Measurements from ENCODE around the gene COL4A2.

Gene COL4A2

DNA sequence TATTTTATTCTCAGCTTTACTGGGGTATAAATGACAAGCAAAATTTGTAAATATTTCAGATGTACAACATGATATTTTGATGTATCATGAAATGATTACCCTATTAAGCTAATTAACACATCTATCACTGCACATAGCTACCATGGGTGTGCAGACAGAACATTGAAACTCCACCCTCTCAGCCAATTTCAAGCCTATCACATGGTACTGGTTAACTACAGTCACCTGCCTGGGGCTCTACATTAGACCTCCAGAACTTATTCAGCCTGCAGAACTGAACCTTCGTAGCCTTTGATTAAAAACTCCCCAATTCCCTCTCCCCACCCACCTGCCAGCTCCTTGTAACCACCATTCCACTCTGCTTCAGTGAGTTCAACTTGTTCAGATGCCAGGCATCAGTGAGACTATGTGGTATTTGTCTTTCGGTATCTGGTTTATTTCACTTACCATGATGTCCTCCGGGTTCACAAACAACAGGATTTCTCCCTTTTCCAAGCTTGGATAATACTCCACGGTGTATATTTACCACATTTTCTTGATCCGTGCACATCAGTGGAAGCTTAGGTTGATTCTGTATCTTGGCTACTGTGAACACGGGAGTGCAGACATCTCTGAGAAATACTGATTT, 235.2 kb downstream of the COL4A2 start:
- Histone ChIP-seq H3K27ac (no peak overlapping the region), H3K36me3 (replicated peaks) (no peaks in the 10 kb centered on the region), H3K27me3 (replicated peaks) (no peaks in the 10 kb centered on the region), H3K4me3 (ENCODE audit: low read depth, low read length) (no peak overlapping the region)
- in situ Hi-C loops (cut with HindIII; ENCODE audit: low pct_ligation_motif_present, low sequenced_read_pairs) = no loop called here
- no peak for DNase-seq
- TF ChIP-seq, protein P1, sequence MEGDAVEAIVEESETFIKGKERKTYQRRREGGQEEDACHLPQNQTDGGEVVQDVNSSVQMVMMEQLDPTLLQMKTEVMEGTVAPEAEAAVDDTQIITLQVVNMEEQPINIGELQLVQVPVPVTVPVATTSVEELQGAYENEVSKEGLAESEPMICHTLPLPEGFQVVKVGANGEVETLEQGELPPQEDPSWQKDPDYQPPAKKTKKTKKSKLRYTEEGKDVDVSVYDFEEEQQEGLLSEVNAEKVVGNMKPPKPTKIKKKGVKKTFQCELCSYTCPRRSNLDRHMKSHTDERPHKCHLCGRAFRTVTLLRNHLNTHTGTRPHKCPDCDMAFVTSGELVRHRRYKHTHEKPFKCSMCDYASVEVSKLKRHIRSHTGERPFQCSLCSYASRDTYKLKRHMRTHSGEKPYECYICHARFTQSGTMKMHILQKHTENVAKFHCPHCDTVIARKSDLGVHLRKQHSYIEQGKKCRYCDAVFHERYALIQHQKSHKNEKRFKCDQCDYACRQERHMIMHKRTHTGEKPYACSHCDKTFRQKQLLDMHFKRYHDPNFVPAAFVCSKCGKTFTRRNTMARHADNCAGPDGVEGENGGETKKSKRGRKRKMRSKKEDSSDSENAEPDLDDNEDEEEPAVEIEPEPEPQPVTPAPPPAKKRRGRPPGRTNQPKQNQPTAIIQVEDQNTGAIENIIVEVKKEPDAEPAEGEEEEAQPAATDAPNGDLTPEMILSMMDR (IDR thresholded peaks at IDR 0.05; ENCODE audit: low read depth, low read length, missing control alignments) = no peak

DNA sequence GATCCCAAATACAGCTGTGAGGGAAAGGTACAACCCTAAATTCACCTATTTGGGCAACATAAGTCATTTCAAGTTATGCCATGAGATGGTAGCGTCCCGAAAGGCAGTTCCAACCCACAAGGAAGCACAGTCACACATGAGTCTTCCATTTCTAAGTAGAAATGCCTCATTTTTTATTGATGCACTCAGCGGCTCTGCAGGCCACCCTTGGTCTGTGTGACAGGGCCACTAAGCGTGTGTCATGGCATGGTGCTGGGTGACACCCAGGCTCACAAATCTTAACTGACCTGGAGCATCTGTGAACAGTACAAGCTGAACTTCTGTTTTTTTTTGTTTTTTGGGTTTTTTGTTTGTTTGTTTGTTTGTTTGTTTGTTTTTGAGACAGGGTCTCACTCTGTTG, 239.3 kb downstream of the COL4A2 start:
- no peaks in the 10 kb centered on the region for H3K27me3 ChIP-seq (replicated peaks)
- DNase-seq = no peak
- TF ChIP-seq, protein P1 (IDR thresholded peaks at IDR 0.05; ENCODE audit: low read depth, low read length, missing control alignments) = no peak
- in situ Hi-C loops (cut with HindIII; ENCODE audit: low pct_ligation_motif_present, low sequenced_read_pairs) = no loop called here
- H3K27ac ChIP-seq = peak overlapping the region; percentile 14
- H3K4me3 ChIP-seq (ENCODE audit: low read depth, low read length) = no peak overlapping the region
- H3K36me3 ChIP-seq (replicated peaks) = no peaks in the 10 kb centered on the region

DNA sequence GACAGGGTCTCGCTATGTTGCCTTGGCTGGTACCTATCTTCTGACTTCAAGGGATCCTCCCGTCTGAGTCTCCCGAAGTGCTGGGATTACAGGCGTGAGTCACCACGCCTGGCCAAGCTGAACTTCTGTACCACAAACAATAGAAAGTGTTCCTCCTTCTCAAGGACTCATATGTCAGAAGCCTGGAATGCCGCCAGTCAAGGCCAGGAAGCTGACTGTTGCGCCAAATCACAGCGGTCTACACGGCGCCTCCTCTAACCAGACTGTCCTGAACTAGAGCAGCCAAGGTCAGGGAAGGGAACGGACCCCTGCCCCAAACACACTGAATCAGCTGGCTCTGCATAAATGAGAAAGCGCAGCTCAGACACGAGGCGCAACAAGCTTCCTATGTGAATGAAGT, 239.8 kb downstream of the COL4A2 start:
- peak; percentile 98 for DNase-seq
- in situ Hi-C loops (cut with HindIII; ENCODE audit: low pct_ligation_motif_present, low sequenced_read_pairs) = no loop called here
- Histone ChIP-seq H3K27me3 (replicated peaks) (no peaks in the 10 kb centered on the region), H3K4me3 (ENCODE audit: low read depth, low read length) (no peak overlapping the region), H3K27ac (peak overlapping the region; percentile 14), H3K36me3 (replicated peaks) (no peaks in the 10 kb centered on the region)
- TF ChIP-seq, protein P1 (IDR thresholded peaks at IDR 0.05; ENCODE audit: low read depth, low read length, missing control alignments) = no peak

DNA sequence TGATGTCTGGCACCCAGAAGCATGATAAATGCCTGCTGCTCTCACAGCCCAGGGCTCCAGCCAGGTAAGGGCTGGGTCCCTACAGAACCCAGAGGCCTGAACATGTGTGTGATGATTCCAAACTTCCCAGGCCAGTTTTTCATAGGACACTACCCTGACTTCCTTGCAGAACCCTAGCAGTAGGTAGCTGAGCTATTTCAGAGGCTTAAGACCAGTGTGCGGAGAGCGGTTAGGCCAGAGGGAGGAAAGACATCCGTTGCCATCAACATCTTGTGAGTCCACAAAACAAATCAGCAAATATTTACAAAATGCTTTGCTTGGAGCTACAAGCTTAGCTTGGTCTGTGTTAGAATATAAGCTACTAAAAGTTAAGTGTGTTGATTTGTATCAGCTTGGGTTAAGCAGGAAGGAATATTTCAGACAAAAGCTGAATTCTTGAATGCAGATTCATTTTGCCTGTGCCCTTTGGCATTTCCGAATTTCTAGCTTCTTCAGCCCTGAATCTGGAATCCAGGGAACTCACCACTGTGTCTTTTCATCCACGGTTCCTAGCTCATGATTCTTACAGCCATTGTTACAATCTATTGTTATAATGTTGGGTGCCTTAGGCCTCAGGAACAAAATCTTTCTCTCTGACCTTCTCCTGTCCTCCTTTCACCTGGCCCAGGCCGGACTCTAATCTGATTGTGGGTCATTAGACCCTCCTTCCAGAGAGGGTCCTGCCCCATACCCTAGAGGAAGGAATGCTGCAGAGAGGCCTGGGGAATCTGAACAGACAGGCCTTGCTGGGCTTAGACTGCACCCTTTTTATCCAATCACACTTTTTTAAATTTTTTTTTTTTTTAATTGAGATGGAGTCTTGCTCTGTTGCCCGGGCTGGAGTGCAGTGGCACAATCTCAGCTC, 242.1 kb downstream of the COL4A2 start:
- no peaks in the 10 kb centered on the region for H3K36me3 ChIP-seq (replicated peaks)
- H3K4me3 ChIP-seq (ENCODE audit: low read depth, low read length) = no peak overlapping the region
- DNase-seq = no peak
- in situ Hi-C loops (cut with HindIII; ENCODE audit: low pct_ligation_motif_present, low sequenced_read_pairs) = no loop called here
- no peak overlapping the region for H3K27ac ChIP-seq
- TF ChIP-seq, protein P1 (IDR thresholded peaks at IDR 0.05; ENCODE audit: low read depth, low read length, missing control alignments) = no peak
- no peaks in the 10 kb centered on the region for H3K27me3 ChIP-seq (replicated peaks)

DNA sequence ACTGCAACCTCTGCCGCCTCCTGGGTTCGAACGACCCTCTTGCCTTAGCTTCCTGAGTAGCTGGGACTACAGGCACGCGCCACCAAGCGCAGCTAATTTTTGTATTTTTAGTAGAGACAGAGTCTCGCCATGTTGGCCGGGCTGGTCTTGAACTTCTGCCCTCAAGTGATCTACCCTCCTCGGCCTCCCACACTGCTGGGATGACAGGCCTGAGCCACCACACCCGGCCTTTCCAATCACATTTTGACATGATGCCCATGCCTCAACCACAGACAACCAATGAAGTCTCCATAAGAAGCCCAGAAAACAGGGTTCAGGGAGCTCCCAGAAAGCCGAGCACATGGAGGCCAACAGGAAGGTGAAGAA, 242.7 kb downstream of the COL4A2 start:
- Histone ChIP-seq H3K36me3 (replicated peaks) (no peaks in the 10 kb centered on the region), H3K27me3 (replicated peaks) (no peaks in the 10 kb centered on the region), H3K4me3 (ENCODE audit: low read depth, low read length) (no peak overlapping the region), H3K27ac (no peak overlapping the region)
- TF ChIP-seq, protein P1 (IDR thresholded peaks at IDR 0.05; ENCODE audit: low read depth, low read length, missing control alignments) = no peak
- in situ Hi-C loops (cut with HindIII; ENCODE audit: low pct_ligation_motif_present, low sequenced_read_pairs) = no loop called here
- DNase-seq = no peak
